GM12878 (cell line): ENCODE results near the gene CBFA2T3.

Experiments
- ATF7 ChIP-seq: fragments of 450-650 bp; IDR thresholded peaks from 2 replicates; pipeline ENCODE4 v1.6.1; 2016; ENCODE audit warnings: low read depth, mild to moderate bottlenecking
- CTCF ChIP-seq, 3 experiments: IDR thresholded peaks in 2 of 3; conservative IDR thresholded peaks in 1 of 3; 2 replicates each; pipeline ENCODE4 v1.5.1; 2011; ENCODE audit warnings: low read depth in 3 of 3, low read length in 3 of 3, mild to moderate bottlenecking in 3 of 3, control low read depth in 2 of 3, moderate library complexity in 2 of 3, inconsistent platforms in 1 of 3, mixed read lengths in 1 of 3; ENCODE audit not compliant: control insufficient read depth in 2 of 3, insufficient read depth in 1 of 3; ENCODE audit errors: extremely low read depth in 1 of 3
- EP300 ChIP-seq, 2 experiments: fragments of 150-350 bp in 1 of 2; IDR thresholded peaks; 2 replicates each; pipeline ENCODE4 v1.6.1; 2011 to 2012; ENCODE audit warnings: low read depth in 2 of 2, low read length in 2 of 2, borderline replicate concordance in 1 of 2, improper control_type of control experiment in 1 of 2, inconsistent platforms in 1 of 2; ENCODE audit not compliant: control insufficient read depth in 1 of 2

DNA sequence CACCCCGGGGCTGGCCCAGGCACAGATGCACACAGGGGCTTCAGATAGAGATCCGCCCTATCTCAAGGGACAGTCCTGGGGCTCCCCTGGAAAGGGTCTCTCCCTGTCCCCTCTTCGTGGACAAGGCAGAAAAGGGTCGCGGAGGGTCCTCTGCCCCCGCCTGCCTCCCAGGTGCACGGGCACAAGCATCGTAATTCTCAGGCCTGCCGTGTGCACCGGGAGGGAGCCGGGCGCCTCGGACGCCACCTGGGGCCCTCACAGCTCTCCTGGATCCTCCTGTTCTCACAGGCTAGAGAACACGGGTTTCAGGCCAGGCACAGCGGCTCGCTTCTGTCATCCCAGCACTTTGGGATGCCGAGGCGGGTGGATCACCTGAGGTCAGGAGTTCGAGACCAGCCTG lies 98.7 kb downstream of the CBFA2T3 start:
- TF ChIP-seq ATF7 (no peak), EP300 (IDR thresholded peaks at IDR 0.05; ENCODE audit: borderline replicate concordance in 1 of 2, control insufficient read depth in 1 of 2, low read depth in 2 of 2, low read length in 2 of 2) (no peak), CTCF (IDR thresholded peaks at IDR 0.05 in 2 of 3, conservative IDR thresholded peaks at IDR 0.05 in 1 of 3; ENCODE audit: control insufficient read depth in 2 of 3, extremely low read depth in 1 of 3, insufficient read depth in 1 of 3, low read depth in 3 of 3, low read length in 3 of 3) (no peak)
